Mesenchymal stem cell (in vitro differentiated cells and primary cell): ENCODE results near the gene MIPOL1.

ENCODE experiments used
- DNase-seq: peaks from one replicate; pipeline ENCODE4 v3.0.0-alpha.2; 2013
- H2AFZ ChIP-seq: one replicate; pipeline ENCODE4 v1.6.1; 2013; ENCODE audit warnings: low read depth, mild to moderate bottlenecking, control low read depth, inconsistent platforms, low read length, moderate library complexity
- H2AK5ac ChIP-seq: 2 replicates; pipeline ENCODE4 v1.6.1; 2013; ENCODE audit warnings: low read length, moderate library complexity, mild to moderate bottlenecking, inconsistent platforms; ENCODE audit not compliant: severe bottlenecking
- H2BK120ac ChIP-seq: one replicate; pipeline ENCODE4 v1.6.1; 2013; ENCODE audit warnings: low read depth, mild to moderate bottlenecking, inconsistent platforms, low read length, moderate library complexity
- H2BK12ac ChIP-seq, 2 experiments: one replicate each; pipeline ENCODE4 v1.6.1; 2013; ENCODE audit warnings: inconsistent platforms in 2 of 2, low read length in 2 of 2, mild to moderate bottlenecking in 2 of 2, moderate library complexity in 2 of 2, control low read depth in 1 of 2
- H2BK15ac ChIP-seq: one replicate; pipeline ENCODE4 v1.6.1; 2013; ENCODE audit warnings: mild to moderate bottlenecking, low read depth, inconsistent platforms; ENCODE audit not compliant: poor library complexity, severe bottlenecking
- H2BK5ac ChIP-seq: 2 replicates; pipeline ENCODE4 v1.6.1; 2013; ENCODE audit warnings: low read depth, mild to moderate bottlenecking, low read length, control low read depth, inconsistent platforms; ENCODE audit not compliant: poor library complexity, severe bottlenecking
- H3K14ac ChIP-seq, 2 experiments: one replicate each; pipeline ENCODE4 v1.6.1; 2013; ENCODE audit warnings: inconsistent platforms in 2 of 2, low read length in 2 of 2, control low read depth in 1 of 2, mild to moderate bottlenecking in 1 of 2, moderate library complexity in 1 of 2
- H3K18ac ChIP-seq, 2 experiments: one replicate each; pipeline ENCODE4 v1.6.1; 2013; ENCODE audit warnings: inconsistent platforms in 2 of 2, low read length in 2 of 2, control low read depth in 1 of 2, low read depth in 1 of 2, mild to moderate bottlenecking in 1 of 2
- H3K23ac ChIP-seq, 2 experiments: one replicate each; pipeline ENCODE4 v1.6.1; 2013; ENCODE audit warnings: inconsistent platforms in 2 of 2, low read length in 2 of 2, mild to moderate bottlenecking in 2 of 2, moderate library complexity in 2 of 2, control low read depth in 1 of 2
- H3K27ac ChIP-seq: 2 replicates; pipeline ENCODE4 v1.5.1; 2013; ENCODE audit warnings: mild to moderate bottlenecking, moderate library complexity, low read length, control low read depth, inconsistent platforms; ENCODE audit not compliant: poor library complexity, severe bottlenecking
- H3K27me3 ChIP-seq, 2 experiments: 2 replicates each; pipeline versions ENCODE4 v1.6.1 to v1.7.0; 2013; ENCODE audit warnings: low read length in 2 of 2, mild to moderate bottlenecking in 2 of 2, moderate library complexity in 2 of 2, control low read depth in 1 of 2, inconsistent platforms in 1 of 2; ENCODE audit not compliant: control insufficient read depth in 1 of 2, insufficient read depth in 1 of 2
- H3K36me3 ChIP-seq, 2 experiments: 2 replicates each; pipeline versions ENCODE4 v1.6.1 to v1.7.0; 2013; ENCODE audit warnings: low read length in 2 of 2, control low read depth in 1 of 2, inconsistent platforms in 1 of 2, low read depth in 1 of 2, mild to moderate bottlenecking in 1 of 2; ENCODE audit not compliant: insufficient read depth in 2 of 2, control insufficient read depth in 1 of 2
- H3K4ac ChIP-seq, 2 experiments: one replicate each; pipeline ENCODE4 v1.6.1; 2013; ENCODE audit warnings: inconsistent platforms in 2 of 2, low read length in 2 of 2, mild to moderate bottlenecking in 2 of 2, moderate library complexity in 2 of 2, control low read depth in 1 of 2, low read depth in 1 of 2
- H3K4me1 ChIP-seq: 2 replicates; pipeline ENCODE4 v1.6.1; 2013; ENCODE audit warnings: low read depth, low read length, control low read depth; ENCODE audit not compliant: control insufficient read depth, insufficient read depth
- H3K4me2 ChIP-seq: 2 replicates; pipeline ENCODE4 v1.6.1; 2013; ENCODE audit warnings: low read length, mild to moderate bottlenecking, inconsistent platforms; ENCODE audit not compliant: poor library complexity, severe bottlenecking
- H3K4me3 ChIP-seq, 2 experiments: 2 replicates each; pipeline versions ENCODE4 v1.5.1 to v1.7.0; 2013; ENCODE audit warnings: low read length in 2 of 2, mild to moderate bottlenecking in 2 of 2, control low read depth in 1 of 2, low read depth in 1 of 2; ENCODE audit not compliant: insufficient read depth in 1 of 2
- H3K79me1 ChIP-seq: replicated peaks from 2 replicates; pipeline ENCODE4 v1.6.1; 2013; ENCODE audit warnings: mild to moderate bottlenecking, control low read depth, low read length, inconsistent platforms; ENCODE audit not compliant: poor library complexity, severe bottlenecking
- H3K9ac ChIP-seq: 2 replicates; pipeline ENCODE4 v1.7.0; 2013; ENCODE audit warnings: mild to moderate bottlenecking, low read length, moderate library complexity
- H3K9me3 ChIP-seq: 2 replicates; pipeline ENCODE4 v1.7.0; 2013; ENCODE audit warnings: mild to moderate bottlenecking, low read length; ENCODE audit not compliant: control insufficient read depth
- H4K8ac ChIP-seq: one replicate; pipeline ENCODE4 v1.6.1; 2013; ENCODE audit warnings: inconsistent platforms, mild to moderate bottlenecking, low read length, moderate library complexity
- H4K91ac ChIP-seq: one replicate; pipeline ENCODE4 v1.6.1; 2013; ENCODE audit warnings: mild to moderate bottlenecking, low read length, inconsistent platforms
- WGBS: methylation state at CpG from one replicate; pipeline ENCODE4 v1.1.7; 2013; ENCODE audit warnings: mixed read lengths; 5-methylcytosine and 5-hydroxymethylcytosine counted together

MIPOL1 gene

DNA sequence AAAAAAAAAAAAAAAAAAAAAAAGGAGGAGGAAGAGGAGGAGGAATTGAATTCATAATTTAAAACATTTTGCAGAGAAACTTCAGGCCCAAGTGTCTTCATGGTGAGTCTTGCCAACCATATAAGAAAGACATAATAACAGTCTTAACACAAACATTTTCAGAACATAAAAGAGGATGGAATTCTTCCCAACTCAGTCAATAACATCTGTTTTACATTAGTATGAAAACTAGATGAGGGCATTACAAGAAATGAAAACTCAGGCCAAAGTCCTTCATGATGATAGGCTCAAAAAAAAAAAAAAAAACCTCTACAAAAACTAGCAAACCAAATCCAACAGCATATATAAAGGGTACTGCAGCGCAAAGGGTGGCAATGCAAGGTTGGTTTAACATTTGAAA lies 245.7 kb downstream of the MIPOL1 start:
- Histone ChIP-seq H3K14ac (no peak overlapping the region), H3K4ac (no peak overlapping the region), H2BK15ac (no peak overlapping the region), H3K4me3 (no peak overlapping the region), H3K79me1 (no peaks in the 10 kb centered on the region), H3K4me2 (no peak overlapping the region), H4K8ac (no peak overlapping the region), H3K27me3 (no peaks in the 10 kb centered on the region), H3K23ac (no peak overlapping the region), H2BK120ac (no peak overlapping the region), H3K27ac (no peak overlapping the region), H3K9me3 (no peaks in the 10 kb centered on the region), H2BK5ac (no peak overlapping the region), H2BK12ac (no peak overlapping the region), H3K36me3 (no peaks in the 10 kb centered on the region), H2AFZ (no peak overlapping the region), H3K18ac (no peak overlapping the region), H2AK5ac (no peak overlapping the region), H4K91ac (no peak overlapping the region), H3K9ac (no peak overlapping the region), H3K4me1 (no peaks in the 10 kb centered on the region)
- DNase-seq: no peak
- WGBS: no CpG with 5 or more reads among the region's 1 CpG

DNA sequence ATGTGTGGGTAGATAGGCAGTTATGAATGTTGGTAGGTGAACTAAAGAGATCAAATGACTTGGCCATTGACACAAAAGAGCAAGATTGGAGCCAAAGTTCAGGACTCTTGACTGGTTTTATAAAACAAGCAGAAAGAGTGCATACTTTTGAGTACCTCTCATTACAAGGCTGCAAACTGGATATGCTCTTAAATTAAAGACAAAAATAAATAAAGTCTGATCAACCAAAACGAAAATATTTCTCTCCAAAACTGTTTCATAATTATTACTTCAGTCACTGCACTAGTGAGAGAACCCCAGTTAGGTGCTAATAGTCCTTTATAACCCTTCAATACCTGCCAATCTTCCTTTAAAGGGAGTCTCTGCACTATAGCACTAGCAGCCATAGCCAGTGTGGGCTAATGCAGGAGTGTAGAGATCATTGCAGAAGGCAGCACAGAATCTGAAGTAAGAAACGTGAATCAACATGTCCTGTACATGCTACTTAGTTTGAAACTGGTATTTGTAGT lies 250.2 kb downstream of the MIPOL1 start:
- H2BK15ac ChIP-seq: no peak overlapping the region
- H3K4me2 ChIP-seq: no peak overlapping the region
- whole genome bisulfite sequencing: 73% methylated on average over 2 of the region's 2 CpGs
- no peak overlapping the region for H3K4me3 ChIP-seq
- no peak overlapping the region for H2BK5ac ChIP-seq
- no peaks in the 10 kb centered on the region for H3K36me3 ChIP-seq
- no peak overlapping the region for H3K14ac ChIP-seq
- no peaks in the 10 kb centered on the region for H3K4me1 ChIP-seq
- no peak overlapping the region for H2AK5ac ChIP-seq
- no peak overlapping the region for H4K91ac ChIP-seq
- H3K27ac ChIP-seq: no peak overlapping the region
- no peak overlapping the region for H3K9ac ChIP-seq
- no peaks in the 10 kb centered on the region for H3K79me1 ChIP-seq
- H3K27me3 ChIP-seq: no peaks in the 10 kb centered on the region
- no peak for DNase-seq
- no peak overlapping the region for H2BK12ac ChIP-seq
- no peak overlapping the region for H4K8ac ChIP-seq
- no peak overlapping the region for H3K18ac ChIP-seq
- H2BK120ac ChIP-seq: no peak overlapping the region
- no peak overlapping the region for H2AFZ ChIP-seq
- H3K9me3 ChIP-seq: no peaks in the 10 kb centered on the region
- H3K4ac ChIP-seq: no peak overlapping the region
- H3K23ac ChIP-seq: no peak overlapping the region

DNA sequence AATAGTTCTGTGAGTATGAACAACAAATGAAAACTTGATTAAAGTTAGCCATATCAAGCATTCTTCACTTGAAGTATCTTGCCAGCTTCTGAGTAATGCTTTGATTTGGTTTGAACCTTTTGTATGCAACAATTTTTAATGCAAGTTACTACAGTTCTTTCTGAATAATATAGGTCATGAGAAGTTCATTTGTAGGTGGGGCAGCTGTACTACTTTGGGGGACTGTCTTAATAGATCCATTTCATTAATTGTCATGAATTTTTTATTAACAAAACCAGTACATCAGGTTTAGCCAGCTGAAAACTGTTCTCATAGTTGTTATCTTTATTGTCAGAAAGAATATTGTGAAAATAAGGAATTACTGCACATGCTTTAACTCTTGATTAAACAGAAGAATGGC lies 254.6 kb downstream of the MIPOL1 start:
- no peaks in the 10 kb centered on the region for H3K79me1 ChIP-seq
- H3K36me3 ChIP-seq: no peaks in the 10 kb centered on the region
- H2AK5ac ChIP-seq: no peak overlapping the region
- no peaks in the 10 kb centered on the region for H3K27me3 ChIP-seq
- no peak overlapping the region for H2AFZ ChIP-seq
- H3K4me1 ChIP-seq: no peaks in the 10 kb centered on the region
- H3K9ac ChIP-seq: no peak overlapping the region
- no peak overlapping the region for H2BK5ac ChIP-seq
- no peak overlapping the region for H3K4ac ChIP-seq
- H4K8ac ChIP-seq: no peak overlapping the region
- H3K4me3 ChIP-seq: no peak overlapping the region
- no peak overlapping the region for H3K27ac ChIP-seq
- no peak overlapping the region for H4K91ac ChIP-seq
- no peak overlapping the region for H2BK15ac ChIP-seq
- H3K18ac ChIP-seq: no peak overlapping the region
- no peak overlapping the region for H2BK120ac ChIP-seq
- no peak overlapping the region for H2BK12ac ChIP-seq
- no peak overlapping the region for H3K4me2 ChIP-seq
- H3K9me3 ChIP-seq: no peaks in the 10 kb centered on the region
- no peak overlapping the region for H3K23ac ChIP-seq
- H3K14ac ChIP-seq: no peak overlapping the region
- DNase-seq: no peak

DNA sequence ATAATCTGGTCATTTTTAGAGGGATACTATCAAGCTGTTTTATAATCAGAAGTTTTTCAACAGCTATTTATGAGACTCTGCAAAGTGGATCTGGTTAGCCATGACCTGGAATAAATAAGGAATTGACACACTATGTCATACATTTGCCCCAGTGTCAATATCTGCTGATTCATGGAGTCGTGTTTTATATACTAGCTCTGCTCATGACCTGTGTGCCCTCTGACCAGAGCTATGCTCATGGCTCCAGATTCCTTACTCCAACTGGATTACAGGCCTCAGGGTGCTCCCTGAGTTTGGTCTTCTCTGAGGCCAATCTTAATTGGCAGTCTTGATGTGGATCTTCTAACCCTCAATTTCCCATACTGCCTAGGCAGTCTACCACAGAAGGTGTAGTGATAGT lies 256.2 kb downstream of the MIPOL1 start:
- H2BK5ac ChIP-seq: no peak overlapping the region
- H3K4me2 ChIP-seq: no peak overlapping the region
- 100% methylated on average over 1 of the region's 1 CpG for WGBS
- H3K36me3 ChIP-seq: no peaks in the 10 kb centered on the region
- DNase-seq: no peak
- H3K23ac ChIP-seq: no peak overlapping the region
- no peak overlapping the region for H2BK120ac ChIP-seq
- H3K27ac ChIP-seq: no peak overlapping the region
- no peak overlapping the region for H3K14ac ChIP-seq
- H3K4me1 ChIP-seq: no peaks in the 10 kb centered on the region
- no peak overlapping the region for H2AFZ ChIP-seq
- H3K4me3 ChIP-seq: no peak overlapping the region
- no peak overlapping the region for H4K91ac ChIP-seq
- H2BK15ac ChIP-seq: no peak overlapping the region
- no peak overlapping the region for H3K9ac ChIP-seq
- no peak overlapping the region for H3K18ac ChIP-seq
- H2AK5ac ChIP-seq: no peak overlapping the region
- H3K27me3 ChIP-seq: no peaks in the 10 kb centered on the region
- H4K8ac ChIP-seq: no peak overlapping the region
- no peaks in the 10 kb centered on the region for H3K79me1 ChIP-seq
- H3K9me3 ChIP-seq: no peaks in the 10 kb centered on the region
- H2BK12ac ChIP-seq: no peak overlapping the region
- no peak overlapping the region for H3K4ac ChIP-seq
